Transverse colon (tissue), 4 donors: Measurements from ENCODE around the gene F8. TPM values are rescaled to one million over a fixed set of nuclear protein-coding genes. Genes with fewer than 3 reads are reported as not detected.

Source experiments
- DNase-seq: peaks from one replicate; pipeline ENCODE4 v3.0.0-alpha.2; 2019
- H3K27ac ChIP-seq, 4 donors: fragments of 200-600 bp; sonication (generic); 2 replicates each; pipeline ENCODE4 v1.5.1; 2016 to 2018; ENCODE audit warnings: inconsistent platforms in 4 of 4
- H3K27me3 ChIP-seq: fragments of 200-600 bp; sonication (generic); 2 replicates; pipeline ENCODE4 v1.5.1; 2017; ENCODE audit warnings: inconsistent platforms
- H3K36me3 ChIP-seq, 4 donors: fragments of 200-600 bp; sonication (generic); 2 replicates each; pipeline ENCODE4 v1.5.1; 2017 to 2019; ENCODE audit warnings: inconsistent platforms in 4 of 4
- H3K4me1 ChIP-seq, 4 donors: fragments of 200-600 bp; sonication (generic); 2 replicates each; pipeline ENCODE4 v1.5.1; 2017 to 2020; ENCODE audit warnings: inconsistent platforms in 4 of 4
- H3K4me3 ChIP-seq, 4 donors: fragments of 200-600 bp; sonication (generic); 1 replicate in 1 of 4; 2 replicates in 3 of 4; pipeline versions ENCODE4 v1.5.1 to v1.6.1; 2017 to 2019; ENCODE audit warnings: inconsistent platforms in 4 of 4
- H3K9me3 ChIP-seq, 2 donors: fragments of 200-600 bp; sonication (generic); 2 replicates each; pipeline ENCODE4 v1.5.1; 2017 to 2019; ENCODE audit warnings: inconsistent platforms in 2 of 2
- CTCF ChIP-seq, 5 experiments: fragments of 200-600 bp in 3 of 5; fragments of 450-650 bp in 2 of 5; sonication (generic) in 3 of 5; IDR thresholded peaks; 1 replicate in 2 of 5; 2 replicates in 3 of 5; pipeline ENCODE4 v1.5.1; 2016 to 2017; ENCODE audit warnings: antibody characterized with exemption in 5 of 5, inconsistent platforms in 3 of 5, mild to moderate bottlenecking in 2 of 5, moderate library complexity in 1 of 5
- EP300 ChIP-seq: sonication (generic); formaldehyde crosslinking; IDR thresholded peaks from one replicate; pipeline ENCODE4 v1.6.1; 2017; ENCODE audit warnings: antibody characterized with exemption, low read depth
- POLR2A ChIP-seq: fragments of 450-650 bp; IDR thresholded peaks from one replicate; pipeline ENCODE4 v1.6.1; 2016; ENCODE audit warnings: antibody characterized with exemption, mild to moderate bottlenecking, moderate library complexity
- POLR2AphosphoS5 ChIP-seq, 3 donors: sonication (generic); formaldehyde crosslinking; IDR thresholded peaks; one replicate each; pipeline ENCODE4 v1.6.1; 2016; ENCODE audit warnings: antibody characterized with exemption in 3 of 3
- WGBS, 2 donors: methylation state at CpG; one replicate each; pipeline ENCODE4 v1.1.5; 2018; ENCODE audit warnings: low coverage in 1 of 2; 5-methylcytosine and 5-hydroxymethylcytosine counted together
- in situ Hi-C, 4 donors: fragments of 200-750 bp; cut with MboI; loops; one replicate each; pipeline versions ENCODE4 v1.15.0 to v1.15.1; 2017; ENCODE audit warnings: low sequenced_read_pairs in 3 of 4, low pct_ligation_motif_present in 1 of 4, low pct_unique_long_range_greater_than_20kb in 1 of 4
- intact Hi-C: fragments of 100-400 bp; cut with DNase I; formaldehyde crosslinking; loops from one replicate; pipeline ENCODE4 v1.15.1; 2023; ENCODE audit warnings: low total_unique reads
- total RNA-seq, 4 donors: library from RNA; depleted of rRNA; stranded (reverse); fragments of >200 nt; gene quantifications; one replicate each; pipeline ENCODE4 v1.1.0, GENCODE V29; 2016

F8 gene
- total RNA-seq, 4 donors from 2014 or later: 1.2 to 4.5 (median 4.0) TPM

- intact Hi-C loops: no loop called here
- no peaks in the 10 kb centered on the region for H3K36me3 ChIP-seq
- H3K4me3 ChIP-seq: no peak overlapping the region
- WGBS, 2 donors: 81 to 100% methylated on average over 1 to 3 of the region's 3 CpGs
- H3K4me1 ChIP-seq: no peaks in the 10 kb centered on the region
- no peak for DNase-seq
- H3K27ac ChIP-seq: no peak overlapping the region
- no peaks in the 10 kb centered on the region for H3K9me3 ChIP-seq
- no peaks in the 10 kb centered on the region for H3K27me3 ChIP-seq
- TF ChIP-seq POLR2A (no peak), CTCF (IDR thresholded peaks at IDR 0.05) (no peak), EP300 (no peak), POLR2AphosphoS5 (IDR thresholded peaks at IDR 0.05) (no peak)
- in situ Hi-C loops: loop anchor here in 2 of 4 donors (25.0 kb wide), 2 partner anchors 97 to 247 kb away; partner anchors contain the start of gene CTAG1A (in 2 of the 2)
Observed at GRCh38 chrX:154833746-154834274, 188.7 kb downstream of the F8 start.

GRCh38 chrX:154829926-154830442 lies 192.5 kb downstream of the F8 start:
- TF ChIP-seq POLR2AphosphoS5 (IDR thresholded peaks at IDR 0.05): no peak
- no peak for TF ChIP-seq EP300
- TF ChIP-seq POLR2A: no peak
- TF ChIP-seq CTCF (IDR thresholded peaks at IDR 0.05): no peak
- Histone ChIP-seq H3K9me3 (no peaks in the 10 kb centered on the region), H3K4me3 (no peak overlapping the region), H3K27me3 (no peaks in the 10 kb centered on the region), H3K27ac (no peak overlapping the region), H3K36me3 (no peaks in the 10 kb centered on the region), H3K4me1 (no peaks in the 10 kb centered on the region)
- in situ Hi-C loops: loop anchor here in 2 of 4 donors (25.0 kb wide), 2 partner anchors 93 to 243 kb away; partner anchors contain the start of gene CTAG1A (in 2 of the 2)
- DNase-seq: no peak
- intact Hi-C loops: no loop called here
- 29% methylated on average over 1 of the region's 1 CpG; no CpG with 5 or more reads in 1 of the 2 donors for WGBS, 2 donors

GRCh38 chrX:154829134-154829533 lies 193.4 kb downstream of the F8 start:
- Histone ChIP-seq H3K27ac (no peak overlapping the region), H3K4me3 (no peak overlapping the region), H3K27me3 (no peaks in the 10 kb centered on the region), H3K9me3 (no peaks in the 10 kb centered on the region), H3K4me1 (no peaks in the 10 kb centered on the region), H3K36me3 (no peaks in the 10 kb centered on the region)
- intact Hi-C loops (no loop called here), in situ Hi-C loops (loop anchor here in 2 of 4 donors (25.0 kb wide), 2 partner anchors 92 to 242 kb away; partner anchors contain the start of gene CTAG1A (in 2 of the 2))
- no peak for DNase-seq
- TF ChIP-seq EP300: no peak
- no peak for TF ChIP-seq POLR2AphosphoS5 (IDR thresholded peaks at IDR 0.05)
- TF ChIP-seq CTCF (IDR thresholded peaks at IDR 0.05): no peak
- TF ChIP-seq POLR2A: no peak

GRCh38 chrX:154828016-154828408 lies 194.5 kb downstream of the F8 start:
- WGBS, 2 donors: 54% methylated on average over 2 of the region's 2 CpGs; no CpG with 5 or more reads in 1 of the 2 donors
- no peaks in the 10 kb centered on the region for H3K9me3 ChIP-seq
- H3K27me3 ChIP-seq: no peaks in the 10 kb centered on the region
- H3K36me3 ChIP-seq: no peaks in the 10 kb centered on the region
- peak overlapping the region in 3 of 4 donors; percentile 28 to 45 (median 28) for H3K27ac ChIP-seq
- H3K4me1 ChIP-seq: no peaks in the 10 kb centered on the region
- in situ Hi-C loops: loop anchor here in 2 of 4 donors (25.0 kb wide), 2 partner anchors 91 to 241 kb away; partner anchors contain the start of gene CTAG1A (in 2 of the 2)
- no peak overlapping the region for H3K4me3 ChIP-seq
- intact Hi-C loops: no loop called here
- DNase-seq: no peak
- TF ChIP-seq EP300 (no peak), POLR2AphosphoS5 (IDR thresholded peaks at IDR 0.05) (no peak), POLR2A (no peak), CTCF (IDR thresholded peaks at IDR 0.05) (no peak)
